GM12801 (cell line): ENCODE results near the gene MAPK1.

ENCODE experiments used
- TF ChIP-seq, protein P1 (sequence below): IDR thresholded peaks from one replicate; pipeline ENCODE4 v1.5.1; 2011; ENCODE audit warnings: control low read depth; ENCODE audit not compliant: insufficient read length; ENCODE audit errors: extremely low read depth

Gene MAPK1

GRCh38 chr22:21840236-21840823 is 27.1 kb downstream of the MAPK1 start:
- TF ChIP-seq, protein P1, sequence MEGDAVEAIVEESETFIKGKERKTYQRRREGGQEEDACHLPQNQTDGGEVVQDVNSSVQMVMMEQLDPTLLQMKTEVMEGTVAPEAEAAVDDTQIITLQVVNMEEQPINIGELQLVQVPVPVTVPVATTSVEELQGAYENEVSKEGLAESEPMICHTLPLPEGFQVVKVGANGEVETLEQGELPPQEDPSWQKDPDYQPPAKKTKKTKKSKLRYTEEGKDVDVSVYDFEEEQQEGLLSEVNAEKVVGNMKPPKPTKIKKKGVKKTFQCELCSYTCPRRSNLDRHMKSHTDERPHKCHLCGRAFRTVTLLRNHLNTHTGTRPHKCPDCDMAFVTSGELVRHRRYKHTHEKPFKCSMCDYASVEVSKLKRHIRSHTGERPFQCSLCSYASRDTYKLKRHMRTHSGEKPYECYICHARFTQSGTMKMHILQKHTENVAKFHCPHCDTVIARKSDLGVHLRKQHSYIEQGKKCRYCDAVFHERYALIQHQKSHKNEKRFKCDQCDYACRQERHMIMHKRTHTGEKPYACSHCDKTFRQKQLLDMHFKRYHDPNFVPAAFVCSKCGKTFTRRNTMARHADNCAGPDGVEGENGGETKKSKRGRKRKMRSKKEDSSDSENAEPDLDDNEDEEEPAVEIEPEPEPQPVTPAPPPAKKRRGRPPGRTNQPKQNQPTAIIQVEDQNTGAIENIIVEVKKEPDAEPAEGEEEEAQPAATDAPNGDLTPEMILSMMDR: no peak

GRCh38 chr22:21839765-21840140 is 27.7 kb downstream of the MAPK1 start:
- TF ChIP-seq, protein P1: no peak

GRCh38 chr22:21837248-21837979 is 30.0 kb downstream of the MAPK1 start:
- TF ChIP-seq, protein P1: no peak

GRCh38 chr22:21835378-21835777 is 32.1 kb downstream of the MAPK1 start:
- TF ChIP-seq, protein P1: no peak

DNA sequence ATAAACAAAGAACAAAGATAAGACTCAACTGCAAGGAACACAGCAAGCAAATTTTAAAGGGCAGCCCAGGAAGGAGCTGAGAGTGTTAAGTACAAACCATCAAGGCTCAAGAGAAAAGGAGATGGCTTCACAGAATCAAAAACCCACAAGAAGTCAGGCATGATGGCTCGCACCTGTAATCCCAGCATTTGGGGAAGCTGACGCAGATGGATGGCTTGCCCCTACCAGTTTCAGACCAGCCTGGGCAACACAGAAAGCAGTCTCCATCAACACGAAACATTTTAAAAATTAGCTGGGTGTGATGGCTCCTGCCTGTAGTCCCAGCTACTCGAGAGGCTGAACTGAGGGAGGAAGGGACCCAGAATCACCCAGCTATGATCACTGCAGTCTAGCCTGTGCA is 32.6 kb downstream of the MAPK1 start:
- TF ChIP-seq, protein P1: no peak

- TF ChIP-seq, protein P1: no peak
Observed at GRCh38 chr22:21832291-21833290, 34.9 kb downstream of the MAPK1 start.

DNA sequence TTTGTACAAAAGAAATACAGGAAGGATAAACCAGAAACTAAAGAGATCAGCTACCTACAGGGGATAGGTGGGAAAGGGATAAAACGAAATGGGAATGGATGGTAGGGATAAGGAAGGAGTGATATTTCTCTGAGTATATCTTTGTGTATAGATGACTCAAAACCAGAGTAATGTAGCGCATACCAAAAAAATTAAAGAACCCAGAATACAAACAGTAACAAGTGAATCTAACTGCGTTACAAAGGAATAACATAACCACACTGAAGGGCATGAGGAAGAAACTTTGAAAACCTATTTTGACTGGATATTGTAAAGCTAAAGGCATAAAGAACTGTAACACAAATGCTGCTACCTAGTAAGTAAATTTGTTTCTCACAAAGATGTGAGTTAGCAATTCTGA is 37.9 kb downstream of the MAPK1 start:
- TF ChIP-seq, protein P1: no peak
